Measurements from ENCODE around the gene PAX2.

PAX2 gene

GRCh38 chr10:100807241-100807951 lies 62.0 kb downstream of the PAX2 start:
- no peak overlapping the region for H3K9ac ChIP-seq (ENCODE audit: low read depth, low read length)
- no peaks in the 10 kb centered on the region for H3K9me3 ChIP-seq (replicated peaks; ENCODE audit: low read length)
- H3K4me1 ChIP-seq (ENCODE audit: control insufficient read depth, insufficient read depth, low read length) = no peaks in the 10 kb centered on the region
- H3K27me3 ChIP-seq (ENCODE audit: control insufficient read depth, insufficient read depth, low read length) = peaks cover 85% of the 10 kb centered on the region
- H3K36me3 ChIP-seq (ENCODE audit: insufficient read depth, low read length) = no peaks in the 10 kb centered on the region
- no peak overlapping the region for H3K4me3 ChIP-seq (ENCODE audit: low read length)
- H3K4me2 ChIP-seq (ENCODE audit: low read length) = no peak overlapping the region

GRCh38 chr10:100808876-100809275 lies 63.5 kb downstream of the PAX2 start:
- H3K9ac ChIP-seq (ENCODE audit: low read depth, low read length) = no peak overlapping the region
- no peak overlapping the region for H3K4me2 ChIP-seq (ENCODE audit: low read length)
- peaks cover 85% of the 10 kb centered on the region for H3K27me3 ChIP-seq (ENCODE audit: control insufficient read depth, insufficient read depth, low read length)
- no peaks in the 10 kb centered on the region for H3K36me3 ChIP-seq (ENCODE audit: insufficient read depth, low read length)
- no peaks in the 10 kb centered on the region for H3K9me3 ChIP-seq (replicated peaks; ENCODE audit: low read length)
- H3K4me3 ChIP-seq (ENCODE audit: low read length) = no peak overlapping the region
- H3K4me1 ChIP-seq (ENCODE audit: control insufficient read depth, insufficient read depth, low read length) = no peaks in the 10 kb centered on the region

- Histone ChIP-seq H3K36me3 (ENCODE audit: insufficient read depth, low read length) (no peaks in the 10 kb centered on the region), H3K4me2 (ENCODE audit: low read length) (no peak overlapping the region), H3K9ac (ENCODE audit: low read depth, low read length) (no peak overlapping the region), H3K9me3 (replicated peaks; ENCODE audit: low read length) (no peaks in the 10 kb centered on the region), H3K4me3 (ENCODE audit: low read length) (no peak overlapping the region), H3K27me3 (ENCODE audit: control insufficient read depth, insufficient read depth, low read length) (peaks cover 86% of the 10 kb centered on the region), H3K4me1 (ENCODE audit: control insufficient read depth, insufficient read depth, low read length) (no peaks in the 10 kb centered on the region)
These were observed 64.9 kb downstream of the PAX2 start for GRCh38 chr10:100810091-100810834.

GRCh38 chr10:100810835-100811116 lies 65.4 kb downstream of the PAX2 start:
- no peak overlapping the region for H3K4me3 ChIP-seq (ENCODE audit: low read length)
- H3K4me1 ChIP-seq (ENCODE audit: control insufficient read depth, insufficient read depth, low read length) = no peaks in the 10 kb centered on the region
- no peak overlapping the region for H3K4me2 ChIP-seq (ENCODE audit: low read length)
- no peak overlapping the region for H3K9ac ChIP-seq (ENCODE audit: low read depth, low read length)
- peaks cover 90% of the 10 kb centered on the region for H3K27me3 ChIP-seq (ENCODE audit: control insufficient read depth, insufficient read depth, low read length)
- no peaks in the 10 kb centered on the region for H3K36me3 ChIP-seq (ENCODE audit: insufficient read depth, low read length)
- no peaks in the 10 kb centered on the region for H3K9me3 ChIP-seq (replicated peaks; ENCODE audit: low read length)

DNA sequence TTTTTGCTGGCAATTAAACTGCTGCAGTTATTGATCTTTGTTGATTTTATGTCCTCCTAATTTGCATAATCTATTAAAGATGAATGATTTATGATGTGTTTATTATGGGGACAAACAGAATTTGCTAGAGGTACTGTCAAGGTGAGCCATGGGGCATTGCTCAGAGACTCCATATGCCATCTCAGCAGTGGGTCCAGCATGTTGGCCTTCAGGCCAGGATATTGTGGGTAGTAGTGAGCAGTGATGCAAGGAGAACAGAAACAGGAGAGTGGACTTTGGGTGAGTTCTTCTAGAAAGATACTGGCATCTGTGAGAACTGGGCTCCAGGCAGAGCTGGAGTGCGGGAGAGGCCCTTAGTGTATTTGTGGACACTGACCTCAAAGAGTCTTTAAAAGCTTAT lies 65.9 kb downstream of the PAX2 start:
- no peak overlapping the region for H3K9ac ChIP-seq (ENCODE audit: low read depth, low read length)
- no peak overlapping the region for H3K4me2 ChIP-seq (ENCODE audit: low read length)
- H3K36me3 ChIP-seq (ENCODE audit: insufficient read depth, low read length) = no peaks in the 10 kb centered on the region
- no peaks in the 10 kb centered on the region for H3K9me3 ChIP-seq (replicated peaks; ENCODE audit: low read length)
- H3K4me3 ChIP-seq (ENCODE audit: low read length) = no peak overlapping the region
- peaks cover 90% of the 10 kb centered on the region for H3K27me3 ChIP-seq (ENCODE audit: control insufficient read depth, insufficient read depth, low read length)
- no peaks in the 10 kb centered on the region for H3K4me1 ChIP-seq (ENCODE audit: control insufficient read depth, insufficient read depth, low read length)

- no peak overlapping the region for H3K9ac ChIP-seq (ENCODE audit: low read depth, low read length)
- H3K27me3 ChIP-seq (ENCODE audit: control insufficient read depth, insufficient read depth, low read length) = peaks cover 91% of the 10 kb centered on the region
- no peaks in the 10 kb centered on the region for H3K4me1 ChIP-seq (ENCODE audit: control insufficient read depth, insufficient read depth, low read length)
- no peak overlapping the region for H3K4me2 ChIP-seq (ENCODE audit: low read length)
- no peaks in the 10 kb centered on the region for H3K36me3 ChIP-seq (ENCODE audit: insufficient read depth, low read length)
- H3K9me3 ChIP-seq (replicated peaks; ENCODE audit: low read length) = no peaks in the 10 kb centered on the region
- H3K4me3 ChIP-seq (ENCODE audit: low read length) = no peak overlapping the region
These were observed 66.7 kb downstream of the PAX2 start for GRCh38 chr10:100811752-100812750.

DNA sequence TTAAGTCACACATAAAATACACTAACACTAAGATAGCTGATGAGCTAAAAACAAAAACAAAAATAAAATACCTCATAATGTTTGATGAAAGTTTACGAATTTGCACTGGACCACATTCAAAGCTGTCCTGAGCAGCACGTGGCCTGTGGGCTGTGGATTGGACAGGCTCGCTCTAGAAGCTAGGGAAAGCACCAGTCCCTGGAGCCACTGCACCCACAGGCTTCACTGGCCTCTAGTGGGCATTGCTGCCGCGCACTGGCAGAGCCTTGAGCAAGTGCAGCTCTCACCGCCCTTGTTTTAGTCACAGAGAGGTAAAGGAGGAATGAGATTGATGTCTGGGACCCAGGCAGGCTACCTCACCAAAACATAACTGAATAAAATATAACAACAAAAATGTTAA lies 67.6 kb downstream of the PAX2 start:
- H3K36me3 ChIP-seq (ENCODE audit: insufficient read depth, low read length) = no peaks in the 10 kb centered on the region
- H3K27me3 ChIP-seq (ENCODE audit: control insufficient read depth, insufficient read depth, low read length) = peaks cover 91% of the 10 kb centered on the region

GRCh38 chr10:100814751-100815474 lies 69.5 kb downstream of the PAX2 start:
- Histone ChIP-seq H3K9ac (ENCODE audit: low read depth, low read length) (no peak overlapping the region), H3K9me3 (replicated peaks; ENCODE audit: low read length) (no peaks in the 10 kb centered on the region), H3K4me1 (ENCODE audit: control insufficient read depth, insufficient read depth, low read length) (no peaks in the 10 kb centered on the region), H3K27me3 (ENCODE audit: control insufficient read depth, insufficient read depth, low read length) (peaks cover 85% of the 10 kb centered on the region), H3K36me3 (ENCODE audit: insufficient read depth, low read length) (no peaks in the 10 kb centered on the region), H3K4me3 (ENCODE audit: low read length) (no peak overlapping the region), H3K4me2 (ENCODE audit: low read length) (no peak overlapping the region)

More for the DNA sequence above, 67.6 kb downstream of the PAX2 start:
- Histone ChIP-seq H3K4me2 (ENCODE audit: low read length) (no peak overlapping the region), H3K4me1 (ENCODE audit: control insufficient read depth, insufficient read depth, low read length) (no peaks in the 10 kb centered on the region), H3K9ac (ENCODE audit: low read depth, low read length) (no peak overlapping the region), H3K4me3 (ENCODE audit: low read length) (no peak overlapping the region), H3K9me3 (replicated peaks; ENCODE audit: low read length) (no peaks in the 10 kb centered on the region)

DNA sequence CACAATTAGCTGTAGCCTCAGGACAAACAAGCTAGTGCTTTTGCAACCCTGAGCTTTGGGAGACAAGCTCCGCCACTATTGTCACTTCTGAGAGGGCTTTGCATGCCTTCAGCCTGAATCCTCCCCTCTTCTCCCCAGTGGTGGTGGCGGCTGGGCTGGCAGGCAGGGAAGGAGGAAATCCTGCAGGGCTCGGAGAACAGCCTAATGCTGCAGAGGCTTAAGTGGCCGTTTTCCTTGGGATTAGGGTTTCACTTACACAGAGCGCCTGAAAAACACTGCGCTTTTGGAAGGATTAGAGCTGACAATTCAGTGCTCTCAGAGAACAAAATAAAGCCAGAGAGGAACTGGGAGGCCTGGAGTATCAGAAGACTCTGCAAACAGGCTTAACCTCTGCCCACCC lies 71.3 kb downstream of the PAX2 start:
- H3K4me3 ChIP-seq (ENCODE audit: low read length) = no peak overlapping the region
- H3K9me3 ChIP-seq (replicated peaks; ENCODE audit: low read length) = no peaks in the 10 kb centered on the region
- no peaks in the 10 kb centered on the region for H3K4me1 ChIP-seq (ENCODE audit: control insufficient read depth, insufficient read depth, low read length)
- no peak overlapping the region for H3K9ac ChIP-seq (ENCODE audit: low read depth, low read length)
- H3K4me2 ChIP-seq (ENCODE audit: low read length) = no peak overlapping the region
- no peaks in the 10 kb centered on the region for H3K36me3 ChIP-seq (ENCODE audit: insufficient read depth, low read length)
- peaks cover 88% of the 10 kb centered on the region for H3K27me3 ChIP-seq (ENCODE audit: control insufficient read depth, insufficient read depth, low read length)

- no peak overlapping the region for H3K4me2 ChIP-seq (ENCODE audit: low read length)
- no peak overlapping the region for H3K4me3 ChIP-seq (ENCODE audit: low read length)
- no peak overlapping the region for H3K9ac ChIP-seq (ENCODE audit: low read depth, low read length)
- H3K27me3 ChIP-seq (ENCODE audit: control insufficient read depth, insufficient read depth, low read length) = peaks cover 87% of the 10 kb centered on the region
- H3K9me3 ChIP-seq (replicated peaks; ENCODE audit: low read length) = no peaks in the 10 kb centered on the region
- no peaks in the 10 kb centered on the region for H3K36me3 ChIP-seq (ENCODE audit: insufficient read depth, low read length)
- no peaks in the 10 kb centered on the region for H3K4me1 ChIP-seq (ENCODE audit: control insufficient read depth, insufficient read depth, low read length)
These were observed 72.0 kb downstream of the PAX2 start for GRCh38 chr10:100817268-100817839.

Measured in skeletal muscle satellite cell (primary cell).